Cerebellar nuclear complex (tissue), 1 donor: ENCODE data around the gene PSMA2.

Source experiments
- DNase-seq, 2 experiments: peaks; one replicate each; lab custom pipeline; 2025; lab: John Stamatoyannopoulos, UW

PSMA2 gene

DNA sequence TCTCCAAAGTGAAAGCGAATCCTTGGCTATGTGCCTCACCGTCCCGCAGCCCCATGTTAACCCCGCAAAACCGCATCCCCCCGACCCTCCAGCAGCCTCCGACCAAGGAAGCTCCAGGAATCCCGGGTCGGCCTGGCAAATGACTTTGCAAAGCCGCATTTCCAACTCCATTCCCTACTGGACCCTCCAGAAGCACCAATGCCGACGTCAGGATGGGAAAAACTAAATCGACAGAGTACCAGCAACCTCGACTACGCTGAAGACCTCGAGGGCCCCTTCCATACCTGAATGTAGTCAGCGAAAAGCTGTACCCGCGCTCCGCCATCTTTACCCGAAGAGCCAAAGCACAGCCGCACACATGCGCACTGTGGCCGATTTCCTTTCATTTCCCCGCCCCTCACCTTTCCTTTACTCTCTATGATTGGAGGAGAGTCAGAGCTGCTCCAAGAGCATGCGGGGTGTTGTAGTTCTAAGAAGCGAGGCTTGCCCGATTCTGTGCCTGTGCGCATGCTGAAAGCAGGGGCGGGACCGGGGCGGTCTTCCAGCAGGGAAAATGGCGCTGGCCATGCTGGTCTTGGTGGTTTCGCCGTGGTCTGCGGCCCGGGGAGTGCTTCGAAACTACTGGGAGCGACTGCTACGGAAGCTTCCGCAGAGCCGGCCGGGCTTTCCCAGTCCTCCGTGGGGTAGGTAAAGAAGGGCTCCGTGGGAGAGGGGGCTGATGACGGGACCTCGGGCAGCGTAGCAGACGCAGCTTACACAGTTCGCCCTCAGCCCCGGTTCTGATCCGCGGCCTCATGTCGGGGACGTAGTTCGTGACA is at the start of gene PSMA2, which contains the start of gene MRPL32:
Gene PSMA2, minus strand, starts transcription at position 341 of the 818 bp plus-strand sequence. Its CDS starts 16 bp downstream, at position 325.
Gene MRPL32, plus strand, starts transcription at position 543 of the 818 bp plus-strand sequence. Its CDS starts 11 bp downstream, at position 554.
- peak; percentile 86 to 96 for DNase-seq

DNA sequence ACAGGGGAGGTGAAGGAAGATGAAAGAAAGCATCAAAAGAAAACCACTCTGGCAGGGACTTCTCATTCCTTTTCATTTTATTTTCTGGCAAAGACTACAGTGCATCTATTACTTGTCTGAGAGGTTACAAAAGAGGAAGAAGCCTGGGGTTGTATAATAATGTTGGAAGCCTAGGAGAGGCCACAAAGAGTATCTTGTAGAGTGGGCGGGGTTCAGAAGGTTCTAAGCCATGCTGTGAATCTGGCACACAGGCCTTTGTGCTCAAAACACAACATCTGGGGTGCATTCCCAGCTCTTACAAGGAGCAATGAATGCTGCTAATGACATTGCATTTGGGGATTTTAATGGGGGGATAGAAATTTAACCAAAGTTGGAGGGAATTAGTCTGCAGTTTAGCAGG is 49.6 kb upstream of the PSMA2 start:
- no peak for DNase-seq

DNA sequence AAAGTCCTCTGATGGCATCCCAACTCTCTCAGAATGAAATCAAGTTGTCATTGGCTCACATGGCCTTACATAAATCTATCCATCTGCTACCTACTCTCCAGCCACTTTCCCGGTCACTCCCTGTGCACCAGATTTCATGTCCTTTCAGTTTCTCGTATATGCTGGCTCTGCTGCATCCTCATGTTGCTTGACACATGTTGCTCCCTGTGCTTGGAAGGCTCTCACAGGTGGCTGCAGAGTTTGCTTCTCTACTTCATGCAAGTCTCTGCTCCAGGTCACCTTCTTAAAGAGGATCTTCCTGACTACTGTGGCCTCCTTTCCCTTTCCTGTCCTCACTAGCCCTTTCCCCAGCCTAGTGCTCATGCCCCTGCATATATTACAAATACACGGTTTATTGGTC is 48.5 kb upstream of the PSMA2 start:
- DNase-seq = no peak

DNA sequence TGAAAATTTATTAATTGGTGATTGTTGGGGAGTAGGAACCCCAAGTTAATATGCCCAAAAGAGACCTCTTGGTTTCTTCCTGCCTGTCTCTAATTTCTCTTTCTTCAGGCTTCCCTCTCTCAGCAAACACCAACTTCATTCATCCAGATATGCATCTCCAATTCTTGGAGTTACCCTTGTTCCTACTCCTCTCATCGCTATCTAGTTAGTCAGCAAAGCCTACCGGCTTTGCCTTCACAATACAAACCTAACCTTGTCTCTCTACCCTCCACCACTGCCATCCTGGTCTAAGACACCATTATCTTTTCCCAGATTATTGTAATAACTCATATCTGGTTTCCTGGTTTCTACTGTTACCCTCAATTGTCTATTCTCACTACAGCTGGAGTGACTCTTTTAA is 48.1 kb upstream of the PSMA2 start:
- DNase-seq = no peak

DNA sequence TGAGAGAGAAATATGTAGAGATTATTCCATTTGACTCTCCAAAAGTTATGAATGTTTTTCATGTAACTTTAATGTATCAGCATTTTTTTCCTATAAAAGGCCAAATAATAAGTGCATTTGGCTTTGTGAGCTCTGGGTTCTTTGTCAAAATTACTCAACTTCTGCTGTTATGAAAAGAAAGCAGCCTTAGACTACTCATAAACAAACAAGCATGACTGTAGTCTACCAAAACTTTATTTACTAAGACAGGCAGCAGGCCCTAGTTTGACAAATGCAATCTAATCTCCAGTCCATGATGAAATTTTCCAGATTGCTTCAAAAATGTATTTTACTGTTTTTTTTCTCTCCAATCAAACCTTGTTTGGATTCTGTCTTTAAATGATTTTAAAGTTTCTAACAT is 46.5 kb upstream of the PSMA2 start:
- DNase-seq = no peak

DNA sequence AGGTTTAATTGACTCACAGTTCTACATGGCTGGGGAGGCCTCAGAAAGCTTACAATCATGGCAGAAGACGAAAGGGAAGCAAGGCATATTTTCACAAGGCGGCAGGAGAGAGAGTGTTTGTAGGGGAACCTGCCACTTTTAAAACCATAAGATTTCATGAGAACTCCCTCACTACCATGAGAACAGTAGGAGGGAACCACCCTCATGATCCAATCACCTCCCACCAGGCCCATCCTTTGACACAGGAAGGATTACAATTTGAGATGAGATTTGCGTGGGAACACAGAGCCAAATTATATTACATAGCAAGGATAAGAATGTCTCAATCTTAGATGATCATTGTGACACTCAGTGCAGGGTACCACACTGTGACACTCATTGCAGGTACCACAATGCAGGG is 44.4 kb upstream of the PSMA2 start:
- DNase-seq = no peak

DNA sequence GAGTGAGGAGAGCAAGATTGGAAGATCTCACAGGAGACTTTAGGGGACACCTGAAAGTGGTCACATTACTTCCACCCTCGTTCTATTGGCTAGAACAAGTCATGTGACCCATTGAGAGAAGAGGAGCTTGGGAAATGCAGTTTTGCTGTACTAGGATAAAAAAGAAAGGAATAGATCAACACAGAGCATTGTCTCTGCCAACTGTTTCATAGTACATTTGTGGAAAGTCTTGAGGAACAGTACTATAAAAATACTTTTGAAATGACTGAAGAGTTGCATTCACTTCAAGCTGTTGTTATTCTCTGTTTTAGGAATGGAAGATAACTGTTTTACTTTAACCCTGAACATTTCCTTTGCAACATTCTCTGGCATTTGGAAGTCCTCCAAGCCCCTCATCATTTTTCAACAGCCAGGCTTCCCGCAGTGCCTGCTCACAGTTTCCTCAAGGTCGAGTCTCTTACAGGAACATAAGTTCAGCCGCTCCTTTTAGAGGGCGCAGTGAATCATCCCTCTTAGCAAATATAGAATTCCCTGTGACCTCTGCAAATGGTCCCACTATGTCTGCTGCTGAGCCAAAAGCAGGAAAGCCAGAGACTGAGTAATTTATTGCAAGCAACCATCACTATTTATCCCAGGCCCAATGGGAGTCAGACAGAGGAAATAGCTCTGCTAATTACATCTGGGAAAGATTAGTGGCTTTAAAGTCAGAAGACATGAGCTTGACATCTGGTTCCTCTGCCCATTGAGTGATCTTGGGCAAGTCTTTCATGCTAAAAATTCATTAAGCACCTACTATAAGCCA is 40.9 kb upstream of the PSMA2 start:
- DNase-seq = no peak

DNA sequence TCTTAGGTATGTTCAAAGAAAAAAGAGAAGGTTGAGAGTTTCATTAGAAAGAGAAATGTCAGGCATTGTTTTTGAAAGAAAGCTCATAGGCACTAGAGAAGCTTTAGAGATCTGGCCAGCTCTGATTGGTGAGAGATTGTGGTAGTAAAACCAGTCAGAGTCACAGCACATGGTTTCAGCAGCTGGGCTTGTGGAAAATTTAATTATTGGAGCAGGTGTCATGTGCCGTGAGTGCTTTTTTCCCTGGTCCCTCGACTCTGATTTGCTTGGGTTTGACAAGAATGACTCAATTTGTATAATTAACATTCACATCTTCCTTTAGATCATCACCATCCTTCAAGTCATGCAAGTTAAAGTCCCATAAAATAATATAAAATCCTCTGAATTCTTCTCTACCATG is 35.4 kb upstream of the PSMA2 start:
- DNase-seq = no peak

DNA sequence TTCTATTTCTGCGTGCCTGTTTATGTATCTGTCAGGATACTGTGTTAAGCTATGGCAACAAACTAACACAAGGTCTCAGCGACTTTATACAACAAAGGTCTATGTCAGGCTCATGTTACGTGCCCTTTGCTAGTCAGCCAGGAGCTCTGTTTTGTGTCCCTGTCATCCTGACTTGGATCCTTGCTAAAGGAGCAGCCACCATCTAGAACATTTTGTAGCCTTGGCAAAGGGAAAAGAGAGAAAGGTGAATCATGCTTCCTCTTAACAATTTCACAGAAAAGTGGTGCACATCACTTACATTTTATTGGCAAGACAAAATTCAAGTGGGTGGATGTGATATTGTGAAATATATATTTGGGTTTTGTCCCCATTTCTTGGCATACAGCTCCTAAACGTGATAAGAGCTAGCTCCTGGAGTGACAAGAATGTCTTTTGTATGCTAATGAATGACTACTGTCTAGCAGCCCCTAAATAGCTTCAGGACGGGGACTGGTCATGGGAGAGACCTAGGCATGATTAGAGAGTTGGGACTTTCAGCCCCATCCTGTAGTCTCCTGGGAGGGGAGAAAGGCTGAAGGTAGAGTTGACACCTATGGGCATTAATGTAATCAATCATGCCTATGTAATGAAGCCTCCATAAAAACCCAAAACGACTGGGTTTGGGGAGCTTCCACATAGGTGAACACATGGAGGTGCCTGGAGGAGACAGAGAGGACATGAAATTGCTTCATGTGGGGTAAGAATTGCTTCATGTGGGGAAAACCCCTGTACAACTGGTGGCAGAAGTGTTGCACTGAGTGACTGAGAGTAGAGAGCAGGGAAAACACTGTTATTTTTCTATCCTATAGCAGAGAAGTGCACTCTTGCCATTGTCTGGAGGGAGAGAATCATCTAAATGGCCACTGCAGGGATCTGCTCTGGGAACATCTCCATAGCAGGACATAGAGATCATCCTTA is 33.2 kb upstream of the PSMA2 start:
- no peak for DNase-seq

DNA sequence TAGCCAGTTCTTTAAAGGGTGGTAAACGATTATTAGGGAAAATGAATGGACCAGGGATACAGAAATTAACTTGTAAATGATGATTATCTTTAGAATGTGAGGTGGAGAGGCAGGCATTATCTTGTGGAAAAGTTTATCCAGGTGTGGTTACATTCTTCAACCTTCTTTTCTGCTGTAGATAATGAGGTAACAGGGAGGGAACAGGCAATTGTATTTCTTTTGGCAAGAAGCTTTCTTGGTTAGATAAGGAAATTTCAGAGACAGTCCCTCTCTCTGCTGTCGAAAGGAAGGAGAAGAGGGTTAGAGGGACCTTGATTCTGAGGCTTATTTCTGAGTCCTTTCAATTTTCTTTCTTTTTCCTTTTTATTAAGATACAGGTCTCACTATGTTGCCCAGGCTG is 32.3 kb upstream of the PSMA2 start:
- DNase-seq = no peak

DNA sequence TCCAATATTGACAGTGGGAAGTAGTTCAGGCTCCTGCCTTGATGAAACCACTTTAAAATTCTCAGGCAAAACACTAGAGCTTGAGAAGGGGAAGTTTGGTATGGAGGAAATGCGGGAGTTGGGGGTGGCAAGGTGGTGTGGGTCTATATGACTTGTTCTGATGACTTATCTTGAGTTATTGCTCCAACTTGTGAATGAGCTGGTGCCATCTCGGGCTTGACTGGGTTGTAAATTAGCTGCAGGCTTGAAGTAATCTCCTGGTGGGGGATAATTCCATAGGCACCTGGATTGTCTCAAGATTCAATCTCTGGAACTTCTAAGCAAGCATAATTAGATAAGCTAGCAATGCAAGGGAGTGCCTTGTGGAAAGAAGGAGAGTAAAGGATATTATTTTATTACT is 29.2 kb upstream of the PSMA2 start:
- no peak for DNase-seq

DNA sequence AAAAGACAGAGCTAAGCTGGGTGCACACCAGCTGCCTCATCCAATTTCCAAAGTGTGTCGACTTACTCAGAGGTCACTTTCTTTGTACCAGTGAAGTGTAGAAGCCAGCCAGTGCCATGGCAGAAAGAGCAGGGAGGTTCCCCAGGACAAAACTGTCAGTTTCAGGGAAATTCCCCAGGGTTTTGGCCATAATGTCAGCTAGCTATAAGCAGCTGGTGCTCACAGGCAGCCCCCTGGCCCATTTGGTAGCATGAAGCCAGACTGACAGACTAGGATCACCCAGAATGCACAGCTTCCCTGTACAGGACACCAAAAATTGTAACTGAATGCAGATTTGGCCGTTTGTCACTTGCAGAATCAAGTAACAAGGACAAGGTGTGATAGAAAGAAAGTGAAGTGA is 28.8 kb upstream of the PSMA2 start:
- DNase-seq = no peak

DNA sequence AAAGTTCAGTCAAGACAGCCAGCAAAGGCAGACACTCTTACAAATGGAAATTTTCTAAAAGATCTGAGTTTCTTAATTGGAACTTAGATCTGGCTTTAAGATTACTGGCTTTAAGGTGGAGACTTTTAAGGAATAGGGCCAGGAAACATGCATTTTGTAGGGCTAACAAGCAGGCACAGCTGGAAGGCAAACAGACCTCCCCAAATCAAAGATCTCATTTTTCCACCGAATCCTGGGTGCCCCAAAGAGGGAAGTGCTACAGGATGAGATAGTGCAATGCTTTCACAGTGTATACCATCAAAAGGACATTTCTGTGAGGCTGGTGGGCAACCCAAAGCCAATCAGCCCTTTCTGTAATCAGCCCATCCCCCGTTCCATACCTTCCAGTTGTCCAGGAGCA is 27.6 kb upstream of the PSMA2 start:
- DNase-seq = no peak

DNA sequence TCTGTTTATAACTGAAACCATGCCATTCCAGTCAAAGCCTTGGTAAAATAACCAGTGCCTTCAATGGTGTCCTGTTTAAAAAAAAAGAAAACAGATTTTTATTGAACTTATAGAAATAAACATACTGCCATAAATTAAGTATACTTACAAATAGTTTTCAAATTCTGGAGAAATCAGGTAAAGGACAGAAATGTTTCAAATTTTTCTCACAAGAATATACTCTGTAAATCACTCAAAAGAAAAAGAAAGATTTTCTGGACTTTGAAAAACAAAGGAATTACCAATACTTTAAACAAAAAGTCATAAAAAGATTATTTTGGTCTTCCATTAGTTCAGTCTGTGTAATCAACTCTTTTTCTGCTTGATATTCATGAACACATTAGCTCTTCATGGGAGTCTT is 24.1 kb upstream of the PSMA2 start:
- no peak for DNase-seq

DNA sequence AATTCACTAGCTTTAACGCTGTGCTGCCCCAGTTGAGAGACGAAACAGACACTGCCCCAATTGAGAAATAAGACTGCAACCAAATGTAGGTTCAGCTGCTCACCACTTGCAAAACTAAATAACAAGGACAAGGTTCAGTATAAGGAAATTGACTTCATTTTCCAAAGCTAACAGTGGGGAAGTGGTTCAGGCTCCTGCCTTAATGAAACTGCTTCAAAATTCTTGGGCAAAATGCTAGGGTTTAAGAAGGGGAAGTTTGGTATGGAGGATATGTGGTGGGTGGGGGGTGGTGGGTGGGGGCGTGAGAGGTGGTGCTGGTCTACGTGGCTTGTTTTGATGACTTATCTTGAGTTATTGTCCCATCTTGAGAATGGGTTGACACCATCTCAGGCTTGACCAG is 22.0 kb upstream of the PSMA2 start:
- DNase-seq = no peak

DNA sequence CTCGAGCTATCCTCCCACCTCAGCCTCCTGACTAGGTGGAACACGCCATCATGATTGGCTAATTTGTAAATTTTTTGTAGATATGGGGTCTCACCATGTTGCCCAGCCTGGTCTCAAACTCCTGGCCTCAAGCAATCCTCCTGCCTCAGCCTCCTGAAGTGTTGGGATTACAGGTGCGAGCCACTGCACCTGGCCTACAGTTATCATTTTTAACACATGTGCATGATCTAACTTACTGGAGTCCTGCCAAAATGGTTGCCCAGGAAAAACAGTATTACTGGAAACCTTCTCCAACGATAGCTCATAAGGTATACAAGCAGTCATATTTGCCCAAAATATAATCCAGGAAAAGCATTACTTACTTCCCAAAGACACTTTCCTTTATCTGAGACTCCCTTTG is 20.4 kb upstream of the PSMA2 start:
- DNase-seq = no peak

DNA sequence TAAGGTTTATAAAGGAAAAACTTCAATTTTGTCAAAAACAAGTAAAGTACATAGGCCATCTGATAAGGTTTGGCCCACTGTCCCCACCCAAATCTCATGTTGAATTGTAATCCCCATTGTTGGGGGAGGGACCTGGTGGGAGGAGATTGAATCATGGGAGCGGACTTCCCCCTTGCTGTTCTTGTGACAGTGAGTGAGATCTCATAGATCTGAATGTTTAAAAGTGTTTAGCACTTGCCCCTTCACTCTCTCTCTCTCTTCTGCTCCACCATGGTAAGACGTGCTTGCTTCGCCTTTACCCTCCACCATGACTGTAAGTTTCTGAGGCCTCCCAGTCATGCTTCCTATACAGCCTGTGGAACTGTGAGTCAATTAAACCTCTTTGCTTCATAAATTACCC is 18.4 kb upstream of the PSMA2 start:
- no peak for DNase-seq

DNA sequence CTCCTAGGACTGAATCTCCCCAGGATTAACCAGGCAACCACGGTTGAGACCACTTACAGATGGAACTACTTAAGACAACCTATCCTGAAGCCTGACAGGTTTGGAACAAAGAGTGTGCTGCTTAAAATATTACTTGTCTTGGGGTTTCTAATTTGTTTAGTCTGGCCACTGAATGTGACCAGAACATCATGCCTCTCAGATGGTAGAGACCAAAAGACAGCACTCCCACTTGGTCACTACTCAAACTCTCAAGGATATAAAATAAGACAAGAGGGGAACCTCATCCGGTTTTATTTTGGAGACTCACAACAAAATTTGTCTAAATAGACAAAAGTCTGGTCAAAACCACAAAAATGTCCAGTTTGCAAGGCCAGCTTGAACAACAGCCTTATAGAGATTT is 15.5 kb upstream of the PSMA2 start:
- no peak for DNase-seq

DNA sequence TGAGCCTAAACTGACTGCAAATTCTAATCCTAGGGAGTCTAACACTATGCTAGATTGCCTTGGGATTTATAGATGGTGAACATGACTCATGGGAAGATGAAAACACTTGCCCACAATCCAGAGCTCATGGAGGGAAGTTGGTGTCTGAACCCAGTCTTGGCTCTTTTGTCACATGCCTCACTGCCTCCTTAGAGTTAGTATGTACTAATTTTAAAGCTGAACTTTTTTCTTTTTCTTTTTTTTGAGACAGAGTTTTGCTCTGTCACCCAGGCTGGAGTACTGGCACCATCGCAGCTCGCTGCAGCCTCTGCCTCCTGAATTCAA is 14.6 kb upstream of the PSMA2 start:
- DNase-seq = no peak

DNA sequence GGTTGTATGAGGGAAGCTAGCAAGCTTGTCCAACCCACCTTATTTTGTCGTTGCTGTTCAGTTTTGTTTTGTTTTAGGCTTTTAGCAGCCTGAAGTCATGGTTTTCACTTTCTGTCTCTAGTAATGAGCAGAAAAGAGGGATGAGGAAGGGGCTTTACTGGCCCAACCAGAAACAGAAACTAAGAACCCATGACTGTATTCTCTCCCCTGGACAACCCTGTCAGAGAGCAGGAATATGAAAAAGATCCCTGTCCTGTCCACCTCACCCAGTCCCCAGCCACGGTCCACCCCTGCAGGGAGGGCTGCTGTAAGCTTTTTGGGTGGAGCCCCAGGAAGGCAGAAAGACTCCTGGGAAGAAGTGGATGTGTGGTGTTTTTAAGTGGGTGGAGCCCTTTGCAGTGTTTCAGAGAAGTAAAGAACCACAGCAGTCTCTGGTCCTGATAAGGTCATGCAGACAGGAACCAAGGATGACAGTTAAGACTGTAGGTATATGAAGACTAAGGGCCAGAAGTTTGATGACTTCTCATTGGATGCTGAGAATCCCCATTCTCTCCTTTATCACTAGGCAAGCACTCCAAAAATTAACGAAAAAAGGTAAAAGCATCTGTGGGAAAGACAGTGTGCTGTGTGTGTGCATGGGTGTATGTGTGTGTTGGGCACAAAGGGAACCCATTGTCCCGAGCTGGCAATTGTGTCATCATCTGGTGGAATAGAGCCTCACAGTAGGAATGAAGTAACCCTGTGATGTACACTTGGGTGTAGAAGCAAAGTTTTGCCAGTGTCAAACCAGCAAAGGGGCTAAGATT is 14.1 kb upstream of the PSMA2 start:
- DNase-seq = no peak
